ENCODE measurements around the gene KCNH1. TPM values are rescaled to one million over a fixed set of nuclear protein-coding genes. Genes with fewer than 3 reads are reported as not detected.

The KCNH1 gene
- total and polyA plus RNA-seq, 9 of the 15 experiments (the other 6 are each of a cell fraction or from before 2014, with no cell fraction given) = not detected

DNA sequence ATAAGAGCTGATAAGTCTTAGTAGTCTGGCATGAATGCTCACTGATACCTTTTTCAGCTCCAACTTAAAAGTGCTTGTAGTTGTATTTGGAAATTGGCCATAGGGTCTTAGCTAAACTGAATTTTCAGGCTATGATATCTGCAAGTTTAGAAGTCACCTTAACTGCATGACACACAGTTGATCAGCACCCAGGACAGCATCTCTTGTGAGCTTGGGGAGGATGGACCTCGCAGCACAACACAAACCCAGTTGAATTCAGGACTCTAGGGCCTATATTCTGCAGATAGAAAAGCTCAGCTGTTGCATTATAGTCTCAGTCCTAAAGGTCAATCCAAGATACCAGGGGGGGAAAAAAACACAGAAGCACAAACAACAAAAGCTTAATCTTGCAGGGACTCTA is 394.3 kb downstream of the KCNH1 start:
- in situ Hi-C loops (cut with MboI) = no loop called here
- BruUV-seq (replicated peaks) = no TSS peak
- DNase-seq (ENCODE audit: extremely low read depth in 1 of 4, low spot score in 3 of 4) = no peak
- H3K9ac ChIP-seq (ENCODE audit: insufficient read depth in 1 of 2, low read depth in 2 of 2, low read length in 2 of 2) = no peak overlapping the region
- no peaks in the 10 kb centered on the region for H4K20me1 ChIP-seq (replicated peaks; ENCODE audit: control insufficient read depth, insufficient read depth, low read length)
- no peak overlapping the region for H3K27ac ChIP-seq (ENCODE audit: extremely low read depth, low read depth, low read length)
- intact Hi-C loops (cut with micrococcal nuclease) = no loop called here
- no peak for ATAC-seq
- H3K4me2 ChIP-seq (ENCODE audit: insufficient read depth, low read length) = no peak overlapping the region
- H3K27me3 ChIP-seq (ENCODE audit: control insufficient read depth in 2 of 2, insufficient read depth in 2 of 2, low read length in 2 of 2) = no peaks in the 10 kb centered on the region; a peak in 1 of 5 replicates
- WGBS (ENCODE audit: insufficient coverage, low coverage, missing lambda C conversion rate) = 0% methylated on average over 1 of the region's 1 CpG
- H3K4me1 ChIP-seq (replicated peaks in 1 of 2; ENCODE audit: control insufficient read depth in 2 of 2, insufficient read depth in 2 of 2, low read length in 2 of 2) = no peaks in the 10 kb centered on the region
- H3K9me1 ChIP-seq (ENCODE audit: control insufficient read depth, insufficient read depth, low read length) = no peaks in the 10 kb centered on the region
- no peaks in the 10 kb centered on the region for H3K9me3 ChIP-seq (replicated peaks; ENCODE audit: control insufficient read depth, insufficient read depth, low read depth, low read length)
- no peaks in the 10 kb centered on the region for H3K79me2 ChIP-seq (ENCODE audit: control insufficient read depth, insufficient read depth, low read length)
- CTCF ChIA-PET (ENCODE audit: low intra/inter-chr PET ratio) = no interaction called here
- no peaks in the 10 kb centered on the region for H3K36me3 ChIP-seq (ENCODE audit: control insufficient read depth, insufficient read depth, low read length)
- no peak overlapping the region for H2AFZ ChIP-seq (ENCODE audit: low read depth, low read length)
- TF ChIP-seq, protein P1, sequence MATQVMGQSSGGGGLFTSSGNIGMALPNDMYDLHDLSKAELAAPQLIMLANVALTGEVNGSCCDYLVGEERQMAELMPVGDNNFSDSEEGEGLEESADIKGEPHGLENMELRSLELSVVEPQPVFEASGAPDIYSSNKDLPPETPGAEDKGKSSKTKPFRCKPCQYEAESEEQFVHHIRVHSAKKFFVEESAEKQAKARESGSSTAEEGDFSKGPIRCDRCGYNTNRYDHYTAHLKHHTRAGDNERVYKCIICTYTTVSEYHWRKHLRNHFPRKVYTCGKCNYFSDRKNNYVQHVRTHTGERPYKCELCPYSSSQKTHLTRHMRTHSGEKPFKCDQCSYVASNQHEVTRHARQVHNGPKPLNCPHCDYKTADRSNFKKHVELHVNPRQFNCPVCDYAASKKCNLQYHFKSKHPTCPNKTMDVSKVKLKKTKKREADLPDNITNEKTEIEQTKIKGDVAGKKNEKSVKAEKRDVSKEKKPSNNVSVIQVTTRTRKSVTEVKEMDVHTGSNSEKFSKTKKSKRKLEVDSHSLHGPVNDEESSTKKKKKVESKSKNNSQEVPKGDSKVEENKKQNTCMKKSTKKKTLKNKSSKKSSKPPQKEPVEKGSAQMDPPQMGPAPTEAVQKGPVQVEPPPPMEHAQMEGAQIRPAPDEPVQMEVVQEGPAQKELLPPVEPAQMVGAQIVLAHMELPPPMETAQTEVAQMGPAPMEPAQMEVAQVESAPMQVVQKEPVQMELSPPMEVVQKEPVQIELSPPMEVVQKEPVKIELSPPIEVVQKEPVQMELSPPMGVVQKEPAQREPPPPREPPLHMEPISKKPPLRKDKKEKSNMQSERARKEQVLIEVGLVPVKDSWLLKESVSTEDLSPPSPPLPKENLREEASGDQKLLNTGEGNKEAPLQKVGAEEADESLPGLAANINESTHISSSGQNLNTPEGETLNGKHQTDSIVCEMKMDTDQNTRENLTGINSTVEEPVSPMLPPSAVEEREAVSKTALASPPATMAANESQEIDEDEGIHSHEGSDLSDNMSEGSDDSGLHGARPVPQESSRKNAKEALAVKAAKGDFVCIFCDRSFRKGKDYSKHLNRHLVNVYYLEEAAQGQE (IDR thresholded peaks at IDR 0.05; ENCODE audit: borderline replicate concordance) = peak; percentile 75
- TF ChIP-seq, protein P1 (CRISPR knock-in tag; IDR thresholded peaks at IDR 0.05; ENCODE audit: low read depth) = no peak
- peak; percentile 74; the same call in 1 of the 2 replicates for TF ChIP-seq EHMT2 (IDR thresholded peaks at IDR 0.05)
- no peak for TF ChIP-seq NCOA6 (IDR thresholded peaks at IDR 0.05)
- FAIRE-seq = no peak
- H3K4me3 ChIP-seq = no peak overlapping the region
- POLR2A ChIA-PET = interaction anchor here (0.5 to 2.5 kb wide), 4 partner anchors 10 to 615 kb away, joined by 3 to 6 read pairs (median 3); no protein-coding TSS in a partner anchor
